Activated CD8-positive, alpha-beta memory T cell treated with anti-CD3 and anti-CD28 coated beads for 36 hours (primary cell): ENCODE data around the gene EVPL. TPM values are rescaled to one million over a fixed set of nuclear protein-coding genes. Genes with fewer than 3 reads are reported as not detected.

Source experiments
- CTCF ChIA-PET: fragments of 350-600 bp; sonication (Branson Sonifier 250); formaldehyde crosslinking; loops from one replicate; lab custom pipeline; 2021; ENCODE audit warnings: antibody characterized with exemption; lab: Charles Lee
- POLR2A ChIA-PET: fragments of 350-600 bp; sonication (Branson Sonifier 250); formaldehyde crosslinking; loops from one replicate; lab custom pipeline; 2021; ENCODE audit warnings: antibody characterized with exemption; lab: Charles Lee
- total RNA-seq, 2 experiments: library from RNA; stranded (reverse); gene quantifications; one replicate each; pipeline ENCODE4 v1.2.3, GENCODE V29; 2021

The EVPL gene
- total RNA-seq, 2 experiments from 2014 or later = 0.10 to 0.21 TPM

DNA sequence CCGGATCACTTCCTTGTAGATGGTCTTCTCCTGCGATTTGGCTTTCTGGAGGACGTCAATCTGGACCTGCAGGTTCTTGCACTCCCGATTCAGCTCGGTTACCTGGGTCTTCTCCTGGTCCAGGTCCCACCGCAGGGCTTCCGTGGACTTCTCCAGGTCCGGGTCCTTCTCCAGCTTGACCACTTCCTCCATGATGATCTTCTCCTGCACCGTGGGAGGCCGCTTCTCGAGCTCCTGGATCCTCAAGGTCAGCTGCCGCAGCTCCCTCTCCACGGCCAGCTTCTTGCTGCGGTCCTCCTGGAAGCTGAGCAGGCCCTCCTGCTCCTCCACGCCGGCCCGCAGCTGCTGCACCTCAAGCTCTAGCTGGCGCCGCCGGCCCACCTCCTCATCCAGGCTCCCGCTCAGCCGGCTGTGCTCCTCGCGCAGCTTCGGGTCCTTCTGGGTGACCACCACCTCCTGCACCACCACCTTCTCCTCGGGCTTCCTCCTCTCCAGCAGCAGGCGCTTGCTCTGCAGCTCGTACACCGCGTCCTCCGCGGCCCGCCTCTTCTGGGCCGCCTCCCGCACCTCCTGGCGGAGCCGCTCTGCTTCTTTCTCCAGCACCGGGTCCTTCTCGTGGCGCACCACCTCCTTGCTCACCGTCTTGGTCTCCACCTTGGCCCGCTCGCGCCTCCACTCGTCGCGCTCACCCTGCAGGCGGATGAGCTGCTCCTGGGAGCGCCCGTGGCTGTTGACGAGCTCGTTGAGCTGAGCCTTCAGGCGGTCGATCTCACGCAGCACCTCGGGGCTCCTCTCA is 18.3 kb downstream of the EVPL start:
- ChIA-PET POLR2A (interaction anchor here (0.7 kb wide), 1 partner anchor 93 kb away, joined by 3 read pairs; no protein-coding TSS in a partner anchor), CTCF (interaction anchor here (0.6 to 1.8 kb wide), 7 partner anchors 9 to 290 kb away, joined by 3 to 9 read pairs (median 3); partner anchors contain the start of genes CDK3 and MRPL38)

- POLR2A ChIA-PET = no interaction called here
- CTCF ChIA-PET = interaction anchor here (0.6 to 1.4 kb wide), 6 partner anchors 10 to 291 kb away, joined by 3 to 9 read pairs (median 3); partner anchors contain the start of gene MRPL38
Measured at GRCh38 chr17:76008208-76008607, 18.9 kb downstream of the EVPL start.

- ChIA-PET CTCF (interaction anchor here (1.1 to 1.4 kb wide), 3 partner anchors 20 to 291 kb away, joined by 3 to 4 read pairs (median 3); partner anchors contain the start of gene MRPL38), POLR2A (no interaction called here)
Measured at GRCh38 chr17:76007850-76008165, 19.3 kb downstream of the EVPL start.

- ChIA-PET POLR2A (no interaction called here), CTCF (interaction anchor here (0.9 to 1.4 kb wide), 3 partner anchors 91 to 292 kb away, joined by 3 to 4 read pairs (median 3); partner anchors contain the start of gene MRPL38)
Measured at GRCh38 chr17:76007131-76007849, 19.8 kb downstream of the EVPL start.

GRCh38 chr17:76005263-76006149 is 21.6 kb downstream of the EVPL start:
- ChIA-PET CTCF (interaction anchor here (0.5 to 7.1 kb wide), 18 partner anchors 8 to 646 kb away, joined by 3 to 59 read pairs (median 4); partner anchors contain the start of gene MRPL38), POLR2A (no interaction called here)

- POLR2A ChIA-PET = no interaction called here
- CTCF ChIA-PET = interaction anchor here (0.6 to 7.1 kb wide), 15 partner anchors 9 to 647 kb away, joined by 3 to 59 read pairs (median 4); partner anchors contain the start of gene MRPL38
Measured at GRCh38 chr17:76004750-76005262, 22.3 kb downstream of the EVPL start.

DNA sequence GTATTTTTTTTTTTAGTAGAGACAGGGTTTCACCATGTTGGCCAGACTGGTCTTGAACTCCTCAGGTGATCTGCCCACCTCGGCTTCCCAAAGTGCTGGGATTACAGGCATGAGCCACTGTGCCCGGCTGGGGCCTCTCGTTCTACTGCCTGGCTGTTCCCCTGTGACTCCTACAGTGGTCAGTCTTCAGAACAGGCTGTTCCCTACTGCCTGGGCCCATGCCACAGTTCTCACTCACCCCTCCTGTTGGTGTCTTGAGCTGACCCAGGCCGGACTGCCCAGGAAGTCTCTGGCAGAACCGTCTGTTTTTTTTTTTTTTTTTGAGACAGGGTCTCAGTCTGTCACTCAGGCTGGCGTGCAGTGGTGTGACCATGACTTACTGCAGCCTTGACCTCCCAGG is 23.2 kb downstream of the EVPL start:
- POLR2A ChIA-PET = interaction anchor here (0.6 kb wide), 1 partner anchor 148 kb away, joined by 6 read pairs; no protein-coding TSS in a partner anchor
- CTCF ChIA-PET = interaction anchor here (0.6 to 7.1 kb wide), 5 partner anchors 9 to 435 kb away, joined by 3 to 59 read pairs (median 5); partner anchors contain the start of gene MRPL38

GRCh38 chr17:76002100-76002499 is 25.0 kb downstream of the EVPL start:
- ChIA-PET POLR2A (no interaction called here), CTCF (interaction anchor here (0.6 to 7.1 kb wide), 4 partner anchors 10 to 109 kb away, joined by 3 to 59 read pairs (median 6); partner anchors contain the start of gene MRPL38)

DNA sequence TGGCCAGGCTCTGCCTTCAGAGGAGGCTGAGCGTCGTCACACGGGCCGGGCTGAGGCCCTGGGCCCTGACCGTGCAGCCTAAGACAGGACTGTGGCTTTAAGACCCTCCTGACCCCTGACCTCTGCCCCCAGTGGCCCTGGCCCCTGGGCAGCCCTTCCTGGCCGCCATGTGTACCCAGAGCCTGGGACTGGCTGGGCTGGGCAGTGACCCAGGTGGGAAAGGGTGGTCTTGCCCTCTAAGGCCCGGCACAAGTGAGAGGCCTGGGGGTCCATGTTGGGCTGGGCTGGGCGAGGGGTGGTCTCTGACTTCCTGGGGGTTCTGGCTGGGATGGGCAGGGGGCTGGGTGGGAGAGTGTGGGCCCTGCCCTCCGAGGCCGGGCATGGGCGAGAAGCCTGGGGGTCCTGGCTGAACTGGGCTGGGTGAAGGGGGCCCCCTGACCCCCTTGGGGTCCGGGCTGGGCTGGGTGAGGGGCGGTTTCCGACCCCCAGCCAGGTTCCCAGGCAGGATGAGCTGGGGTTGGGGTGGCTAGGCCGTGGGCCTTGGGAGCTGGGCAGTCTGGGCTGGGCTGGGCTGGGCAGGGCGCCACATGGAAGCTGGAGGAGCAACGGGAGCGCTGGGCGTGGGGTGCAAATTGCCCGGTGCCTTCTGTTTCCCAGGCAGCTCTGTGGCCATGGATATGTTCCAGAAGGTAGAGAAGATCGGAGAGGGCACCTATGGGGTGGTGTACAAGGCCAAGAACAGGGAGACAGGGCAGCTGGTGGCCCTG is 26.2 kb downstream of the EVPL start, which contains the start of gene CDK3:
CDK3 (plus strand) TSS at position 101 of the 767 bp plus-strand sequence; CDS start at position 672, 571 bp downstream.
- POLR2A ChIA-PET = no interaction called here

GRCh38 chr17:76000016-76000754 is 26.9 kb downstream of the EVPL start:
- ChIA-PET CTCF (interaction anchor here (0.5 to 7.1 kb wide), 8 partner anchors 8 to 307 kb away, joined by 3 to 59 read pairs (median 4); partner anchors contain the start of gene MRPL38), POLR2A (no interaction called here)

More for the DNA sequence above, 26.2 kb downstream of the EVPL start, which contains the start of gene CDK3:
- CTCF ChIA-PET = interaction anchor here (0.5 to 7.1 kb wide), 8 partner anchors 9 to 95 kb away, joined by 3 to 59 read pairs (median 6); partner anchors contain the start of gene MRPL38

GRCh38 chr17:75998327-75998795 is 28.7 kb downstream of the EVPL start:
- POLR2A ChIA-PET = no interaction called here

GRCh38 chr17:75996665-75997590 is 30.2 kb downstream of the EVPL start:
- ChIA-PET CTCF (interaction anchor here (0.6 to 2.5 kb wide), 4 partner anchors 60 to 103 kb away, joined by 3 to 6 read pairs (median 4); partner anchors contain the start of gene MRPL38), POLR2A (interaction anchor here (0.5 kb wide), 1 partner anchor 249 kb away, joined by 4 read pairs; no protein-coding TSS in a partner anchor)

More at GRCh38 chr17:75998327-75998795, 28.7 kb downstream of the EVPL start:
- CTCF ChIA-PET = interaction anchor here (1.0 kb wide), 1 partner anchor 16 kb away, joined by 7 read pairs; no protein-coding TSS in a partner anchor

GRCh38 chr17:75995385-75995925 is 31.7 kb downstream of the EVPL start:
- ChIA-PET POLR2A (no interaction called here), CTCF (interaction anchor here (2.3 to 2.5 kb wide), 2 partner anchors 9 to 90 kb away, joined by 6 to 8 read pairs; partner anchors contain the start of gene MRPL38)

DNA sequence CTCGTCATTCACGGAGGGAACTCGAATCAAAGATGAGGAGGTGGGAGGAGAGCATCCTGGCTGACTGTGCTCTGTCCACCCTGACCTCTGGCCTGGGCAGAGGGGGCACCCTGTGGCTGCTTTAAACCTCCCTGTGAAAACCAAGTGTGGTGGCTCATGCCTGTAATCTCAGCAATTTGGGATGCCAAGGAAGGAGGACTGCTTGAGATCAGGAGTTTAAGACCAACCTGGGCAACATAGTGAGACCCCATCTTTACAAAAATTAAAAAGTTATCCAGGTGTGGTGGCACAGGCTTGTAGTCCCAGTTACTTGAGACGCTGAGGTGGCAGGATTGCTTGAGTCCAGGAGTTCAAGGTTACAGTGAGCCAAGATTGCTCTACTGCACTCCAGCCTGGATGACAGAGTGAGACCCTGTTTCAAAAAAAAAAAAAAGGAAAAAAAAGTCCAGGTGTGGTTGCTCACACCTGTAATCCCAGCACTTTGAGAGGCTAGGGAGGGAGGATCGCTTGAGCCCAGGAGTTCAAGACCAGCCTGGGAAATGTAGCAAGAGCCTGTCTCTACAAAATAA is 32.2 kb downstream of the EVPL start:
- ChIA-PET POLR2A (no interaction called here), CTCF (interaction anchor here (2.3 to 2.5 kb wide), 2 partner anchors 10 to 90 kb away, joined by 6 to 8 read pairs; partner anchors contain the start of gene MRPL38)
